Hematopoietic multipotent progenitor cell treated with erythropoietin and hydrocortisone succinate and interleukin-3 and kit ligand, for 15 days (in vitro differentiated cells): ENCODE measurements around the gene SLC28A1.
"Not testable (repeated sequence)": the region's sequence is repeated elsewhere in the genome, so short reads cannot be mapped to it uniquely, and the experiment has no call there.

Experiments used
- DNase-seq: peaks from one replicate; pipeline ENCODE4 v3.0.0-alpha.2; 2015; ENCODE audit warnings: low spot score

Gene SLC28A1

DNA sequence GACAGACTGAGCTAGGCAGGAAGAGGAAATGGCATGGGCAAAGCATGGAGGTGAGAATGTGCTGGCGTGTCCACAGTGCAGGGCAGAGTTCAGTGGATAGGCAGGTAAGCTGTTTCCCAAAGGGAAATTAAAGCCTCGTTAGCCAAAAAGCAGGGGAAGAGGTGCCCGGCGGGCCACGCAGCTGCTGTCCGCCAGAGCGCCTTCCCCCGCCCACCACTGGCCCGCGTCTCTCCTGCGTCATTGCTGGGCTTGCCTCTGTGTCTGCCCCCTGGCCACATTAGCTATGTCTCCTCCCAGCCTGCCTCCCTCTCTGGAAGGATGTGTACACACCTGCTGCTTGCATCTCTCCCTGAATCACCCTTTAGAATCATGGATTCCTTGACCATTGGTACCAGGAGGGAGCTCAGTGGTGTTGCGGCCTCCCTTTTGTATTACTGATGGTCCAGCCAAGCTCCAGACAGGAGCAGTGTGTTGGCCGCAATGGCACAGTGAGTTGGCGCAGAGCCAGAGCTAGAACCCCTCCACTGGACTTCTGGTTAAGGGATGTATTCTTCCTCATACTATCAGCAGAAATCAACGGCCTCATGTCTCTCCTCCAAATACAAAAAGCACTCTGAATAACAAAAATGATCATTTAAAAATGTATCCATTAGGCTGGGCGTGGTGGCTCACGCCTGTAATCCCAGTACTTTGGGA is 26.6 kb downstream of the SLC28A1 start:
- DNase-seq: no peak

DNA sequence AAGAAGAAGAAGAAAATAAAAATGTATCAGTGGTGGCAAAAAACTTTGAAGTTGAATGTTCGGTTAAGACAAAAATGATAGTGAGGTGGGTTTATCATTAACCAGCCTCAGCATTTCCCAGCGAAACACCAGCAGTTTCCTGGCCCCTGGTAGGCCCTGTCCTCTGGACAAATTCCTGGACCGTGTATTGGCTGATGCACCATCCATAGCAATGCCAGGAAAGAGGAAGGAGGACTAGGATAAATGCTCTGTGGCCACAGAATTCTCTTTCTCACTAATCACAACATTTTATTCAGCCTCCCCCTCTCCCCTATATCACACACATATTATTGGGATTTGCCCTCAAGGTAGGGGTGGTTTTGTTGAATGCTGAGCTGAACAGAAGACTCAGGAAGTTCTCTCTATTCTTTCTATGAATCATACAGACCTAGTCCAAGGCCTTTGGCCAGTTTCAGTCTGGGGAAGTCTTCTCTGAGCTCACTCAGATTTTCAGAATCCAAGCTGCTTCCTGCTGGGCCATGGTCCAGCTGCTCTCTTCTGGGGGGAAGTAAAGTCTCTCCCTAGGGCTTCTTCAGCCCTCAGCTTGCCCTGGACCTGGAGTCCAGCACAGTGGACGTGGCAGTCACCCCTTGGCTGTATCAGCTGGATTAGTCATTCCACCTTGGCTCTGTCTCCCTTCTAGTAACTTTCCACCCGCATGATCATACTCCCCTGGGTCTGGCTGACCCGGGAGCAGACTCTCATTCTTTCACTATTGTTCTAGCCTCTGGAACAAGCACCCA is 27.6 kb downstream of the SLC28A1 start:
- no peak for DNase-seq

DNA sequence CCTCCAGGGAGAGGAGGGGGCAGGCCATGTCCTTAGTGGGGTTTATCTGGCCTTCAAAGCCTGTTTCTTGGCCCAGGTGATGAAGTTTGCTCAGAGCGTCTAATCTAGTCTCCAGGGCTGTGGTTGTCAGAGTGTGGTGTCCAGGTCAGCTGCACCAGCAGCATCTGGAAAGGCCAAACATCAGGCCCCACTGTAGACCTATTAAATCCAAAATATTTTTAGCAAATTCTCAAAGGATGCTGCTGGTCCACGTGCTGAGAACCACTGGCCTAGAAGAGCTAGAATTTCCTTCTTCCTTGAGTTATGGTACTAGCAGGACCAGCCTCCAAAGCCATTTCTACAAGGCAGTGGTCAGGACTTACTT is 28.9 kb downstream of the SLC28A1 start:
- DNase-seq: no peak

DNA sequence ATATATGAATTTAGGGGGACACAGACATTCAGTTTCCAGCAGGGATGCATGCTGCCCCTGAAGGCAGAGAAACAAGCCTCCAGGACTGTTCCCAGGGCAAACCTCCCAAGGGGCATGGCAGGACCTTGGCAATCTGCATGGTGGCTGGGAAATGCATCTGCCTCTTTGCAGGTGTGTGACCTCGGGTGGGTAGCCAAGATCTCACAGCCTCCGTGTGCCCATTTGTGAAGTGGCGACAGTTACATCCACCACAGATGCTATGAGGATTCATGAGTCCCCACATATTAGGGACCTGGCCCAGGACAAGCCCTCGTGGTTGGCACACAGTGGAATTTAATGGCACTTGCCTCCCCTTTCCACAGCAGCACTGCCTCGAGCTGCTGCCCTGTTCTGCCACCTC is 29.9 kb downstream of the SLC28A1 start:
- no peak for DNase-seq

DNA sequence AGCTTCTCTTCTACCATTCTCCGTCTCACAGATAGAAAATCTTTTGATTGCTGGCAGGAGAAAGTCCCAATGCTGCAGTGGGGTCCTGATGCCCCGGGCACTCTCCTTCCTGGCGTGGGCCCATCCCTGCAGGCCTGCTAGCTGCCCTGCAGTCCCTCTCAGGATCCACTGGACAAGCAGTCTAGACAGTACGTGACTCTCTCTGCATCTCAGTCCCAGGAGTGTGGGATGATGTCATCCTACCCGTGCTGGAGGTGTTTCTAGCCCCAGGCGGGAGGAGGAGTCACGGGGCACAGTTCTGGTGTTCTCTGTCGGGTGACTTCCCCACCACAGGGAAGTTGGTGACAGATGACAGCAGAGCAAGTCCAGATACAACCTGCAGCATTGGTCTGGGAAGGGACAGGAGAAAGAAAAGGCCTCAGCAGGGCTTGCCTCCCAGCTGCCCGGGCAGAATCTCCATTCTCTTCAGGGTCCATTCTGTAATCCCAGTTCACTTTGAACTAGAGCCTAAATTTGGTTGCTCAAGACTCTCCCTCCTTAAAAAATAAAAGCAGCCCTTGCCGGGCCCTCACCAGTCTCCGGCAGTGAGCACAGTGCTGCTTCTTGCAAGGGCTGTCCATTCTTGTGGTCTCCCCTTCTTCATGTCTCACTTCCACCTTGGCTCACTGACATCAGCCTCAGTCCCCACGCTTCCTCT is 30.6 kb downstream of the SLC28A1 start:
- no peak for DNase-seq

DNA sequence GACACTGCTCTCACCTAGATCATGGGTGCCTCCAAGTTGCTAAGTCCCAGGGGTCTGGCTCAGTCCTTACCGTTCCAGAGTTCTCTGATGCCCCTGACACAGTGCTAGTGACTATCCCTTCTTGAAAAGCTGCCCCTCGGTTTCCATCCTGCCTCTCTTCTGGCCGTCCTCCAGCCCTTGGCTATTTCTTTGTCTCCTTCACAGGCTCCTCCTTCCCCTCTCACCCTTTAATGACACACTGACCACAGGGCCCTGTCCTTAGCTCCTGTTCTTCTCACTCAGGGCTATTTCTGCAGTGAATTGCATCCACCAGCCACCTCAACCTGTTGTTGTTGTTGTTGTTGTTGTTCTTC is 31.1 kb downstream of the SLC28A1 start:
- DNase-seq: no peak

DNA sequence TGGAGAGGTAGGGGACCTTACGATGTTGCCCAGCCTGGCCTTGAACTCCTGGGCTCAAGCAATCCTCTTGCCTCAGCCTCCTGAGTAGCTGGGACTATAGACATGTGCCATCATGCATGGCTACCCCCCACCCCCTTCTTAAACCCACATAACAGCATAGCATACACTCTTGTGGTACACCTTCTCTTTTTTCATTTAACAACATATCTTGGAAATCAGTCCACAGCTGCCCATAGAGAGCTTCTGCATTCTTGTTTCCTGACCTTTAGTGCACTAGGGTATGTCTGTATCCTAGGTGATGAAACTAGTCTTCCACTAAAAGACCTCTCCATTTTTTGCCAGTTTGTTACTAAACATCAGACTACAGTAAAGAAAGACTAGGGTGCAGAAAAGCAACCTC is 33.0 kb downstream of the SLC28A1 start:
- no peak for DNase-seq

DNA sequence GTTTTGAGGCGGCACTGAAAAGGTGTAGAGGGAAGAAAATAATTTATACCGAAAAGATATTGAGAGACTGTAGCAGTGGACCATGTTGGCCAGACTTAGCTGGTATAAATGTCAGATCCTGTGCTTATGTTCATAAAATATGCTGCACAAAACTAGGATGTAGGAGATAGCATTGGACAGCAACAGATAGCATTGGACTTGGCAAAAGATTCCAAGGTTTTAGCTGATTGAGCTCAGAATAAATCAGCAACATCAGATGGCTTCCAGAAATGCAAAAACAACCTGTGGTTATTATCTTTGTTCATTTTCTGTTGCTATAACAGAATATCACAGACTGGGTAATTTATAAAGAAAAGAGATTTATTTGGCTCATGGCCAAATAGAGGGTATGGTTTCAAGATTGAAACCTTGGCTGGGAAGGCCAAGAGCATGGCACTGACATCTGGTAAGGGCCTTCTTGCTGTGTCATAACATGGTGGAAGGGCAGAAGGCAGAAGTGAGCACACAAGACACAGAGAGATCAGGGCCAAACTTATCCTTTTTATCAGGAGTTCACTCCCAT is 34.7 kb downstream of the SLC28A1 start:
- no peak for DNase-seq

DNA sequence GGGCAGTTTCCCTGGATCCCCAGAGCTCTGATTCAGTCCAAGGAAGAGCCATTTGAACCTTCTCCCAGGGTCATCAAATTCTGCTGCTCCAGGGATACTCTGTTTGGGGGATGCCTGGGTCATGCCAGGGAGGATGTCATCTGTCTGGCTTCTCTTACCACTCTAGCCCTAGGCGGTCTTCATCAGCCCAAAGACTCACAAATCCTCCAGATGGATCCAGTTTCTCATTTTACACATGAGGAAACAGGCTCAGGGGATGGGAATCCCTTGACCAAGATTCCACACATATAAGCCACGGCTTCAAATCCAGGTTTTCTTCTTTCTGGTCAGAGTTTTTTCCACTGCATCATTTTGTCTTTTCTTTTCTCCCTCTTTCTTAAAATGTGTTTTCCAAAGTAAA is 36.7 kb downstream of the SLC28A1 start:
- no peak for DNase-seq

DNA sequence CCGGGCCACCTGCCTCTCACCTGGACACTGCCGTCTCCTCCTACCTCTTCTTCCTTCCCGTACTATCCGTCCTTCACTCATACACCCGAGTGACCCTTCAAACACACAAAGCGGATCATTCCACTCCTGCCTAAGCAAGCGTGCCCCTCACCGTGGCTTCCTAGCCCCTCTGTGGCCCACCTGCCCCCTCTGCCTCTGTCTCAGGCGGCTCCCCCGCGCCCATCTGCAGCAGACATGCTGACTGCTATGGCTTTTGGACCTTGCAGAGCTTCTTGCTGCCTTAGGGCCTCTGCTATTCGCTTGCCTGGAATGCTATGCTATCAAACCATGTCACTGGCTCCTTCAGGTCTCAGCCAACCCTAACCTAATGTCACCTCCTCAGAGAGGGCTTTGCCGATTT is 38.1 kb downstream of the SLC28A1 start:
- no peak for DNase-seq

DNA sequence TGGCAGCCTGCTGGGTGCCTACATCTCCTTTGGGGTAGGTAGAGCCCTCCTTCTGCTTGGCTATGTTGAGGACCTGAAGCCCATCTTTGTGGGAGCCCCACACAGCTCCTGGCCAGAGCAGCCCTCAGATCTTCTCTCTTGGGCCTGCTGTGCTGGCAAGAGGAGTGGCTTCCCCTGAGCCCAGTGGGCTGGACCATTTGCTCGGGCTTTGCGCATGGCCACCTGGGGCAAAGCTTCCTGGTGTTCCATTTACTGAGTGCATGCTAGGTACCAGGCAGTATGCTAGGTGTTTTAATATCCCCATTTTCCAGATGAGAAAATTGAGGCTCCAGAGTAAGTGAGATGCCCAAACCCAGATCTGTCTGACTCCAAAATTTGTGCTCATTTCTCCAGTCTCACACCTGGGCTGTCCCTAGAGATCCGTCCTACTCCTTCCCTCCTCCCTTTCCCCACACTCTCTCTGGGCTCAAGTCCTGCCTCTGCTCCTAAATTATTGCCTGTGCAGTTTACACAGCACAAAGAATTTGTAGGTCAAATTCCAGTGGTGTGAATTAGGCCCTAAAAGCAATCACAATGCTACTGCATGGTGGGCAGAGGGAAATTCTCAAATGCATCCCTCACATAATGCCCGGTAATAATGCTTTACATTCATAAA is 39.7 kb downstream of the SLC28A1 start:
- no peak for DNase-seq

DNA sequence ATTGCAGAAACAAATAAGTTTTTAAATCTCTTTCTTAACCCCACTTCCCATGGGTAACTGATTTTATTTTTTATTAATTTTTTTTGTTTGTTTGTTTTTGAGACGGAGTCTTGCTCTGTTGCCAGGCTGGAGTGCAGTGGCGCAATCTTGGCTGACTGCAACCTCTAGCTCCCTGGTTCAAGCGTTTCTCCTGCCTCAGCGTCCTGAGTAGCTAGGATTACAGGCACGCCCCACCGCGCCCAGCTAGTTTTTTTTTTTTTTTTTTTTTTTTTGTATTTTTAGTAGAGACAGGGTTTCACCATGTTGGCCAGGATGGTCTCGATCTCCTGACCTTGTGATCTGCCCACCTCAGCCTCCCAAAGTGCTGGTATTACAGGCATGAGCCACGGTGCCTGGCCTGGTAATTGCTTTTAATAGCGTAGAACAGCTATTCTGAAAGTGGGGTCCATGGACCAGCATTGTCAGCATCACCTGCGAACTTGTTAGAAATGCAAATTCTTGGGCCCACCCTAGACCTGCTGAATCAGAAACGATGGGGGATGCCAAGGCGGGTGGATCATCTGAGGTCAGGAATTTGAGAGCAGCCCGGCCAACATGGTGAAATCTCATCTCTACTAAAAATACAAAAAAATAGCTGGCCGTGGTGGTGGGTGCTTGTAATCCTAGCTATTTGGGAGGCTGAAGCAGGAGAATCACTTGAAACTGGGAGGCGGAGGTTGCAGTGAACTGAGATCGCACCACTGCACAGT is 40.5 kb downstream of the SLC28A1 start:
- not testable (repeated sequence) for DNase-seq

DNA sequence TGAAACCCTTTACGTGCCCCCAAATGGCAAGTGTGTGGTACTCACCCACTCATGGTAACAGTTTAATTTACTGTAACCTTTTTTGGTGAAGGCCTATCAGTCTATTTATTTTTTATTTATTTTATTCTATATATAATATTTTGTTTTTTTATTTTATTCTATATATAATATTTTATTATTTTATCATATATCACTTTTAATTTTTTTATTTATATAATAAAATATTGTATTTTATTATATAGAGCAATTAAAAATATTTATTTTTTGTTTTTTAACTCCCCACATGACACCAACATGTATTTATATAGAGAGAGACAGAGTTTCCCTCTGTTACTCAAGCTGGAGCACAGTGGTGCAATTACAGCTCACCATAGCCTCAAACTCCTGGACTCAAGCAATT is 41.4 kb downstream of the SLC28A1 start:
- no peak for DNase-seq

DNA sequence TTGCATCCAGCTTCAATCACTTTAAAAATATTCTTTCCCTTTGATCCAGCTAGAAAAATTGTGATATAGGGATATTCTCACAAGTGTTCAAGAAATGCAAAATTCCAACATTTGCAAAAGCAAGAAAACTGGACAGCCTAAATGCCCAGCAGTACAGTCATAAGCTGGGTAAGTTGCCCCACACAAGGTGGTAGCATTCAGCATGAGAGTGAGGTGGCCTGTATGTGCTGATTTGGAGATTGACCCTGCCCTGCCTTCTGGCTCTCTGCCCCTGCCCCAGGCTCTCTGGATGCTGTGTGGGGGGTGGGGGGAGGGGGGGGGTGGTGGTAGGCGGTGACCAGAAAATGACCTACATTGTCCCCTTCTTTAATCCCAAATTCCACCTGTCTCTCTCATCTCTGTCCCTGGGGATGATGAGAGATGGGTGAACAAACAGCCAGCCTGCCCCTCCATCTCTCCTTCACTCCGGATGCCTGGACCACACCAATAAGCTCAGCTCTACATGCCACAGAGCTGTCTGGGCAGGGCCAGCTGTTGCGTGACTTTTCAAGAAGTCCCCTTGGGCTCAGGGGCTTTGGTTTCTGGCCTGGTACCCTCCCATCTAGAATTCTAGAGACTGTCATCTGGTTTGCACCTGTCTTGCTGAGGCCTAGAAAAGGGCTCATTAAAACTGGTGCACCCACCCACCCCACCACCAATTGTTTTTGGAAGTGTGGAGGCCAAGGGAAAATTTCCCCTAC is 42.2 kb downstream of the SLC28A1 start:
- no peak for DNase-seq

DNA sequence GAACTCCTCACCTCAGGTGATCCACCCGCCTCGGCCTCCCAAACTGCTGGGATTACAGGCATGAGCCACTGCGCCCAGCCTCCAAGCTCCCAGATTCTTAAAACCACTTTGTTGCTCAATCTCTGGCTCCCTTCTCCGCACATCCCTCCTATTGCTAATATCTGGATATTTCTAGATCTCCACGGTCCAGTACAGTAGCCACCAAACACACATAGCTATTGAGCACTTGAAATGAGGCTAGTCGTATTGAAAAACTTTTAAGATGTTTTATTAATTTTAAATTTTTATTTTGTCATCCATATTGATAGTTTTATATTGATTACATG is 44.3 kb downstream of the SLC28A1 start:
- no peak for DNase-seq

DNA sequence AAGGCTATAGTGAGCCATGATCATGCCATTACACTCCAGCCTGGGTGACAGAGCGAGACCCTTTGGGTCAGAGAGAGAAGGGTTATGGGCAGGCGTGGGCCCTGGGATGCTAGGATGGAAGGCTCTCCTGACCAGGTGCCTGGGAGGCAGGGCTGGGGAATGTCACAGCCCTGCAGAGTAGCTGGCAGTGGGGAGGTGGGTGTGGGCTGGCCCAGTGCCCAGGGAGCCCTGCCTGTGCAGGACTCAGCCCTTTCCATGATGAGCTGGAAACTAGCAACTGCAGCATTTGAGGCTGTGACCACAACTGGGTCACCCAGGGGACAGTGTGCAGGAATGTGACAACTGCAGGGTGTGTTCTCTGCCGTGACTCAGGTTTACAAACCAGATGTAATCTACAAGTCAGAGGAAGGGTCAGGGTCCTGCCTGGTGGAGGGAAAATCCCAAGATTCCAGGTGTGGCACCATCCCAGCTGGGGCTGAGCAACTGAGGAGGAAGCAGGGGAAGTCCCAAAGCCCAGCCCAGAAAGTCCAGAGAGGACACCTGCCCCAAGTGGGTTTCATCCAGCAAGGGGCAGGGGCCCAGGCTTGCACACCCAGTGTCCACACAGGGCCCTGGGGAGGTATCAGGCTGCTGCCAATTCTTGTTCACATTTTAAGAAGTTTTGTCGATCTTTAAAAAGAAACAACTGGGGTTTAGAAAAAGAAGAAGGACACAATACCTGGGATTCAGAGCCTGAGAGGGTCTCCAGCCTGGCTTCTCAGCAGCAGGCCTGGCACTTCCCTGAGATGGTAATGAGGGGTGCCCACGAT is 45.5 kb downstream of the SLC28A1 start:
- no peak for DNase-seq

DNA sequence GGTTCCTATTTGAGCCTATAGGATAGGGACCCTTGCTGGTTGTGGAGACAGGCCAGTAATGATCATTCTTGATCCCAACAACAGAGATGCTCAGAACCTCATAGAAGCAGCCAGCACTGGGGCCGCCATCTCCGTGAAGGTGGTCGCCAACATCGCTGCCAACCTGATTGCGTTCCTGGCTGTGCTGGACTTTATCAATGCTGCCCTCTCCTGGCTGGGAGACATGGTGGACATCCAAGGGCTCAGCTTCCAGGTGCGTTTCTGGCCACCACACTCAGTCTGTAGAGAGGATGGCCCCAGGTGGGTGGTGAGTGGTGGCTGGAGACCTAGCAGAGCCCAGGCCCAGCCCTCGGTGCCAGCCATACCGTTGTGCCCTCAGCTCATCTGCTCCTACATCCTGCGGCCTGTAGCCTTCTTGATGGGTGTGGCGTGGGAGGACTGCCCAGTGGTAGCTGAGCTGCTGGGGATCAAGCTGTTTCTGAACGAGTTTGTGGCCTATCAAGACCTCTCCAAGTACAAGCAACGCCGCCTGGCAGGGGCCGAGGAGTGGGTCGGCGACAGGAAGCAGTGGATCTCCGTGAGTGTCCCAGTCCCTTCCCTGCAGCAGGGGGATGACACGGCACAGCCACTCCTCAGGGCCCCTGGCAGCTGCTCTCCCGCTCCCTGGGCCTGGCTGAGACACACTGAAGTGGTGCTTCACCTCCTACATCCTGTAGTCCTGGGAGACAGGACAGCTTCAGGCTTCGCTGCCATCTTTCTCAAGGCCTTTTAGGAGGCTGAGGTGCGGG is 50.7 kb downstream of the SLC28A1 start:
- no peak for DNase-seq

DNA sequence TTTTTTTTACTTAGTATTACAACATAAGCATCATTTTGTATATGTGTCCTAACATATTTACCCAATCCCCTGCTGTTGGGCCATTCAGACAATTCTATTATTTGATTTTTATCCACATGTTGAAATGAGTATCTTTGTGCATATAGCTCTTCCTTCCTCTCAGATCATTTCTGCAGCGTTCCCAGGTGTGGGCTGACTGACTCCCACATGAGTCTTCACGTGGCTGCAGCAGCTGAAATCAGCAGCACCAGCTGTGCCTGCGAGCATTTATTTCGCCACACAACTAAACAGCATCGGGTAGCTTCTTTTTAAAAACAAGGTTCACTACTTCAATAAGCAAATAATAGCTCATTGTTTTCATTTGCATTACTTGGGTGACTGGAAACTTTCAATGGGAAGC is 52.7 kb downstream of the SLC28A1 start:
- DNase-seq: no peak

DNA sequence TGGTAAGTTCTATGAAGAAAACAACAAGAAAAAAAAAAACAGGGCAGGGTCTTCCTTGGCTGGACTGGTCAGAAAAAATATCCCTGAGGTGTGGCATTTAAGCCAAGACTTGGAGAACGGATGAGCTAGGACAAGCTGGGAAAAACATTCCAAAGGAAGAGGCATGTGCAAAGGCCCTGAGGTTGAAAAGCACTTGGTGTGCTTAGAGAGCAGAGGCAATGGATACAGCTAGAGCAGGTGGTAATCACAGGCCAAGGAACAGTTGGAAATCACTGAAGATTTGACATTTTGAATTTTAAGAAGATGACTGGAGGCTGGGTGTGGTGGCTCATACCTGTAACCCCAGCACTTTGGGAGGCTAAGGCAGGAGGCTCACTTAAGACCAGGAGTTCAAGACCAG is 54.3 kb downstream of the SLC28A1 start:
- no peak for DNase-seq

DNA sequence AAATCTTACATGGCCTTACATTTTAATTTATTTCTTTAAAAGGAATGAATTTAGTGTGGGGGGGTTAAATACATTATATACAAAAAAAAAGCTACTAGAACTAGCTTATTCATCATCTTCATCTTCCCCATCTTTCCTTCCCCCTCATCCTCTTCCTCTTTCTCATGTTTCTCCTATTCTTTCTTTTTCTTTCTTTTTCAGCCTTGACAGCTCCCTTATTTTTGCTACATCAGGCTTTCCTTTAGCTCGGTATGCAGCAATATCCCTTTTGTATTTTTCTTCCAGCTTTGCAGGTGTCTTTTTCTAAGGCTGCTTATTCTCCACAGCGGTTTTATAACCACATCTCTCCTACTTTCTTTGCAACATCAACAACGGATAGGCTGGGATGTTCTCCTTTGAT is 55.9 kb downstream of the SLC28A1 start:
- DNase-seq: no peak
